Measurements from ENCODE around the gene RMRP.
A peak's percentile ranks its signal among the peaks of the same experiment; 100 is the strongest.

The RMRP gene

DNA sequence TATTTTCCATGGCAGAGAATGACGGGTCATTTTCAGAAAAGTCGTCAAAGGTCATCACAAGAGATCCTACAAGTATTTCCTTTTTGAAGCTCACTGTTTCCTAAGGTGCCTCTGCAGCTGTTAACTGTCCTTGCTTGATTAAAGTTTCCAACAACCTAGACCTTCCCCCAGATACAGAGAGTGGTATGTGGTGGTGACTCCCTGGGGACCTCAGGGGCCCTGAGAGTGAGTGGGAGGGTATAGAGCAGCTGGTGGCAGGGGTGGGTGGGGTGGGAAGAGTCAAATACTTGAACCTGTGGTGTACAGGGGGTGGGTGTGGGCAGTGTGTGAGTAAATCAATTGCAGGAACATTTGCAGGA, 38.0 kb downstream of the RMRP start:
- TF ChIP-seq, protein P1, sequence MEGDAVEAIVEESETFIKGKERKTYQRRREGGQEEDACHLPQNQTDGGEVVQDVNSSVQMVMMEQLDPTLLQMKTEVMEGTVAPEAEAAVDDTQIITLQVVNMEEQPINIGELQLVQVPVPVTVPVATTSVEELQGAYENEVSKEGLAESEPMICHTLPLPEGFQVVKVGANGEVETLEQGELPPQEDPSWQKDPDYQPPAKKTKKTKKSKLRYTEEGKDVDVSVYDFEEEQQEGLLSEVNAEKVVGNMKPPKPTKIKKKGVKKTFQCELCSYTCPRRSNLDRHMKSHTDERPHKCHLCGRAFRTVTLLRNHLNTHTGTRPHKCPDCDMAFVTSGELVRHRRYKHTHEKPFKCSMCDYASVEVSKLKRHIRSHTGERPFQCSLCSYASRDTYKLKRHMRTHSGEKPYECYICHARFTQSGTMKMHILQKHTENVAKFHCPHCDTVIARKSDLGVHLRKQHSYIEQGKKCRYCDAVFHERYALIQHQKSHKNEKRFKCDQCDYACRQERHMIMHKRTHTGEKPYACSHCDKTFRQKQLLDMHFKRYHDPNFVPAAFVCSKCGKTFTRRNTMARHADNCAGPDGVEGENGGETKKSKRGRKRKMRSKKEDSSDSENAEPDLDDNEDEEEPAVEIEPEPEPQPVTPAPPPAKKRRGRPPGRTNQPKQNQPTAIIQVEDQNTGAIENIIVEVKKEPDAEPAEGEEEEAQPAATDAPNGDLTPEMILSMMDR (IDR thresholded peaks at IDR 0.05), result no peak
- Histone ChIP-seq H3K27ac (no peak overlapping the region), H3K9me3 (no peaks in the 10 kb centered on the region), H3K4me1 (ENCODE audit: control insufficient read depth in 1 of 2, insufficient read depth in 1 of 2, low read depth in 1 of 2, low read length in 1 of 2) (peaks cover 9 to 12% of the 10 kb centered on the region in 2 experiments), H3K4me3 (ENCODE audit: low read depth in 1 of 2, low read length in 1 of 2) (no peak overlapping the region), H3K36me3 (no peaks in the 10 kb centered on the region), H3K27me3 (peaks cover 33% of the 10 kb centered on the region)

DNA sequence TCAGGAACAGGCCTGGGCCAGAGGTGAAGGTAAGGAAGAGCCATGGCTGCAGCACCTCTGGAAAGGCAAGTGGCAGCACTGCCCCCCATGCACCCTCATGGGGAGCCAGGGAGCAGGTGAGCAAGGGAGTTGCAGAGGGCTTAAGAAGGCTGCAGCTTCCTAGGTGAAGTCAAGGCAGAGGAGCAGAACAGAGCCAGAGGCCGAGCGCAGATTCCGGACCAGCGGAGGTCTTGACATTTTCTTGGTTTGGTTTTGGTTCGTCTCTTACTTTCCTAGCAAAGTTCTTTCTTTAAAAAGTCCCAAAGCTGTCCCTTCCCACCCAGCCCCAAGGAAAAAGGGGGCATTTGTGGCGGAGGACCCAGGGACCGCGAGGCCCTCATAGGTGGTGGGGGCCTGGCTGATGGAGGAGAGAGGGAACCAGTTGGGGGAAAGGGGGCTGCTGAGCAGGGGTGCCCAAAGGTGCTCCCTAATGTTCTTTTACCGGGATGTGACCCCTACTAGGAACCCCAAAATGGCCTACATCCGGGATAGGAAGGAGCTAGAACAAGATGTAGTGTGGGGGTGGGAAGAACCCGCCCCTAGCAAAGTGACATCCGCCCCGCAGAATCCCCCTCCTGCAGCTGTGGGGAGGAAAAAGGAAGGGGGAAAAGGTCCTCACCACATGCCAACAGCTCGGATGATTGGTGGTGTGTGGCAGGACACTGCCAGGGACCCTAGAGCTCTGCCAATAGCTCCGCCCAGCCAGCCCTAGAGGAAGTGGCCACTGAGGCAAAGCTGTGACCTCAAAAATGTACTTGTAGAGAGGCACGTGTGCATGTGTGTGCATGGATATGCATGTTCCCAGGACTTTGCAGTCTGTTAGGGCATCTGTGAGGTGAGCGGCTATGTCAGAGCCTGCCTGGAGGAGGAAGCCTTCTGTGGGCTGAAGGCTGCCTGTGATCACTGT, 38.7 kb downstream of the RMRP start:
- Histone ChIP-seq H3K36me3 (no peaks in the 10 kb centered on the region), H3K9me3 (no peaks in the 10 kb centered on the region), H3K27me3 (peaks cover 33% of the 10 kb centered on the region), H3K4me1 (ENCODE audit: control insufficient read depth in 1 of 2, insufficient read depth in 1 of 2, low read depth in 1 of 2, low read length in 1 of 2) (peaks cover 9 to 12% of the 10 kb centered on the region in 2 experiments), H3K4me3 (ENCODE audit: low read depth in 1 of 2, low read length in 1 of 2) (no peak overlapping the region), H3K27ac (no peak overlapping the region)
- TF ChIP-seq, protein P1 (IDR thresholded peaks at IDR 0.05), result no peak

DNA sequence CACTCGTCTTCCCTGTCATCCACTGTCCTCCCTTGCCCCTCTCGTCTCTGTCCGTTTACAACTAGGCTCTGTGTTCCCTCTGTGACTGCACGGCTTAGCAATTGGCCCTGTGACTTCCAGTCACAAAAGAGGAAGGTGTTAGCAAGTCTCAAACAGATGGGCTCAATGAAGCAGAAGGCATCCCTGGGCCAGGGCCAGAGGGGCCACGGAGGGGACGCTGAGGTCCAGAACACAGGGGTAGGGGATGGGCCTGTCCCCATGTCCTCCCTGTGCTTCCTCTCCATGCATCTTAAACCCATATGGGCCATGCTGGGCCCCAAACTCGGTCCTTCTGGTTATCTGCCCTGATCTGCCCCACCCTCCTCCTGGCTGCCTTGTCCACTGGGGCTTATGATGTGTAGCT, 39.5 kb downstream of the RMRP start, which contains the start of gene CD72:
Gene CD72, minus strand, starts transcription at position 89 of the 403 bp plus-strand sequence. CDS start 110 bp downstream, outside the sequence.
- Histone ChIP-seq H3K4me3 (ENCODE audit: low read depth in 1 of 2, low read length in 1 of 2) (peak within 1 kb of the TSS; percentile 46 to 63), H3K4me1 (ENCODE audit: control insufficient read depth in 1 of 2, insufficient read depth in 1 of 2, low read depth in 1 of 2, low read length in 1 of 2) (peaks cover 9 to 12% of the 10 kb centered on the region in 2 experiments), H3K27ac (no peak within 1 kb of the TSS), H3K36me3 (no peaks in the 10 kb centered on the region), H3K27me3 (peaks cover 33% of the 10 kb centered on the region), H3K9me3 (no peaks in the 10 kb centered on the region)
- TF ChIP-seq, protein P1 (IDR thresholded peaks at IDR 0.05), result no peak

DNA sequence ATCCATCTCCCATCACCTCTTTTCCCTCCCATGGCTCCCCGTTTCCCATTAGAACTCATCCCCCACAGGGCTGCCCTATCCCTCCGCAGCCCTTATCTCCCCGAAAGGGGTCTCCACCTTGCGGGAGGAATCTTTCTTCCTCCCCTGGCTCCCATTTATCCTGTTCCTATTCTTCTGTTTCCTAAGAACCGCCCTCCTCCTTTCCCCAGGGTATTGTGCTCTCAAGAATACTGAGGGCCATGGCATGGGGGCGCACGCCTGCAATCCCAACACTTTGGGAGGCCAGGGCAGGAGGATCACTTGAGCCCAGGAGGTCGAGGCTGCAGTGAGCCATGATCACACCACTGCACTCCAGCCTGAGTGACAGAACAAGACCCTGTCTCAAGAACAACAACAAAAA, 40.3 kb downstream of the RMRP start:
- no peak overlapping the region for H3K27ac ChIP-seq
- no peaks in the 10 kb centered on the region for H3K9me3 ChIP-seq
- peaks cover 33% of the 10 kb centered on the region for H3K27me3 ChIP-seq
- TF ChIP-seq, protein P1 (IDR thresholded peaks at IDR 0.05), result no peak
- peak overlapping the region in 1 of 2 experiments; percentile 63 for H3K4me3 ChIP-seq (ENCODE audit: low read depth in 1 of 2, low read length in 1 of 2)
- no peaks in the 10 kb centered on the region for H3K36me3 ChIP-seq
- peaks cover 9 to 12% of the 10 kb centered on the region in 2 experiments for H3K4me1 ChIP-seq (ENCODE audit: control insufficient read depth in 1 of 2, insufficient read depth in 1 of 2, low read depth in 1 of 2, low read length in 1 of 2)

DNA sequence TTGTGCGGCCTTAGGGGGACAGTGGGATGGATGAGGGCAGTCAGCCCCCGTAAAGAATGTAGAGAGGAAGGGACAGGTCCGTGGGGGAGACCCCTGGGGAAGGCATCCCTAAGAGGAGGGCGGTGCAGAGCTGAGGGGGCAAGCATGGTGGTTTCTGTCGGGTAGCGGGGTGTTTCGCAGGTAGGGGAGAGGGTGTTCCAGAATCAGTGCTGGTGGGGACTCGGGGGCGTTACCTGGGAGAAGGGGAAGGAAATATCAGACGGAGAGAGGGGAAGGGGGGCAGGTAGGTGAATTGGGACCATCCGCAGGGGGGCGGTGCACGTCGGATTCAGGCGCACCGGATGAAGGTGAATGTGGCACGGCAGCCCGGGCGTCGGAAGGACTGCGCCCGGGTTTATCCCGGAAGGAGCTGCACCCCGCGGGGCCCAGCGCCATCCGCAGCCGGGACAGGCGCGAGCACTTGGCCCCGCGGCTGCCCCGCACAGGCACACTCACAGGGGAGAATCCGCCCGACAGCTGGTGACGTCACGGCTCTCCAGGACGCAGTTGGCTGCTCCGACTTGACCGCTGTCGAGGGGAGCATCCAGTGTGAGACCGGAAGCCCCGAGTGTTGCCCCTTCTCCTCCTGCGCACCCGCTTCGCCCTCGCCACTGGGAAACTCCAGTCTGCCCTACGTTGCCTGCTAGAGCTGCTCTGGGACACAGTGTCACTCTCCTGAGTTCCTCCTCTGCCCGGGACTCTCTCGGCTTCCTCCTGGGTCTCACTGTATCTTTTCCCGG, 40.9 kb downstream of the RMRP start:
- Histone ChIP-seq H3K9me3 (no peaks in the 10 kb centered on the region), H3K27ac (no peak overlapping the region), H3K4me3 (ENCODE audit: low read depth in 1 of 2, low read length in 1 of 2) (peak overlapping the region; percentile 46 to 63), H3K4me1 (ENCODE audit: control insufficient read depth in 1 of 2, insufficient read depth in 1 of 2, low read depth in 1 of 2, low read length in 1 of 2) (peaks cover 9 to 12% of the 10 kb centered on the region in 2 experiments), H3K36me3 (no peaks in the 10 kb centered on the region), H3K27me3 (peaks cover 33% of the 10 kb centered on the region)
- TF ChIP-seq, protein P1 (IDR thresholded peaks at IDR 0.05), result no peak

Data from neutrophil (primary cell).